HG03520 (cell line): ENCODE data around the gene TSHZ1.

Experiments
- ATAC-seq: cut with Tn5 transposase; IDR thresholded peaks from one replicate; pipeline ENCODE4 v1.9.1; 2021; ENCODE audit warnings: mild to moderate bottlenecking, moderate library complexity; ENCODE audit not compliant: unreplicated experiment

The TSHZ1 gene

DNA sequence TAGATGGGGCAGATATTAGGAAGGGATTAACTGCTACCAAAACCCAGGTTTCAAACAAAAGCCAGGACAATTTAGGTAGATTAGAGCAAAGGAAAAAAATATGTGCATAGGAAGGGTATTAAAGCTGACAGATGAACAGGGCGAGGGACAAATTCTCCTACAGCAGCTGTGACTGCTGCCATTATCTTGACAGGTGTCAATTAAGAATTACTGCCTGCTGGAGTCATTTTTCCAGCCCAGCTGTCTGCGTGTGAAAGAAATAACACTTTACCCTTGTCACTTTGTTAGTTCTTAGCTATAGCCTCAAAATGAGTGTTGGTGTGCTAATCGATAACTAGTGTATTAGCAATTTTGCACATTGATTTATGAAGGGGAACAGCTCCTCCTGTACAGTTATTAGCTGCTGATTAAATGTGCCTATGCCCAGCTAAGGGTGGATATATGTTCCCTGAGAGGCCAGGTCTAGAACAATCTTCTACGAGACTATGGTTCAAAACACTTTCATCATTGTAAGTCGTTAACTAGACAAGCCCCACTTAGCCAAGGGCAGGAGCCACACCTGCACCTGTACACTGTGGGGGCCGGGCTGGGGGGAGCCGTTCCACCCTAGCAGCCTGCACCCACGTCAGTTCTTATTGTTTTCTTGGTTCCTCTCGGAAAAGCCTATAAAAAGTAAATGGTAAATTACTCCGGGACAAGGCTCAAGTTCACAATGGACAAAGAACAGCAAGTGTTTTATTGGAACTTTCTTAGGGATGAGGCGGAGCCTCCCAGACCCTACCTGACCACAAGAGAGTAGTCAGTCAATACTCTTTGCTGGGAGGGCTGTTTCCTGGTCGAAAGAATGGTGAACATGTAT is 7.7 kb downstream of the TSHZ1 start:
- ATAC-seq: no peak

DNA sequence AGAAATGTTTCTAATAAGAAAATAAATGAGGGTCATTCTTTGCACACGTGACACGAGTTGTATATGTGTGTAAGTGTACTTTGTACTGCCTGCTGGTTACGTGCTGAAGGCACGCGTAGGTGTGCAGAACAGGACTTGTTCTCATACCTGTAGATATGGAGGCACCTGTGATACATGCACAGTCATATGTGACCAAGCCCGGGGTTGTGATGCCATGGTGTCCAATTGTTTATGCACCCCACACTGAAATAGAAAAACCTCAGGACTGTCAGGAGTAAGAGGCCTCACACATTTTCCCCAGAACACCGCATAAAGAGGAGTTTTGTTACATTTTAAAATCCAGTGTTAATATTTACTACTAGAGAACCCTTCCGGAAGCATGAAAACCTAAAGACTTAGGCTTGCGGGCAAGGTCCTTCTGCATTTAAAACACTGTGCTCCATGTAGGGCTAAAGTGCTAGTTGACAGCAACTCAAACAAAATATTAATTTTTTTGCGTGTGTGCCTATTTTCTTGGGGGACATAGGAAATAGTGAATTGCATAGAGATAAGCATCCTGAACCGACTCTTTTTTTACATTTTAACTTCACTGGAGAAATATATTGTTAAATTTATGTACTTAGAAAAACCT is 9.3 kb downstream of the TSHZ1 start:
- no peak for ATAC-seq

- no peak for ATAC-seq
Measured at GRCh38 chr18:75220551-75221355, 10.2 kb downstream of the TSHZ1 start.

DNA sequence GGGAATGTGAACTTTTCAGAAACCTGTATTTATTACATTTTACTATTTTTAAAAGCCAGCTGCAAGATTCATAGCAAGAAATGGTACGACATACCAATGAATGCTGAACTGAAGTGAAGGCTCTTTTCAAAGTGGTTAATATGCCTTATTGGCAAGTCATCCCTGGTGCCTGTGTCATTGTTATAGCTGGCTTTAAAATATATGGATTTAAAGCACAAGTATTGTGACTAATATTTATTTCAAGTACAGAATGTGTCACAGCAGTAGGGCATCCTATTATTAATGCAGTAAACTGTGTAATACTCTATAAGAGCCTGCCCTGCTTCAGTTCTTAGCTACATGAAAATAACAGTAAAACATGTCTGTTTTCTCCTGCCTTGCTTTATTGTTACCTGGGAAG is 10.8 kb downstream of the TSHZ1 start:
- no peak for ATAC-seq

DNA sequence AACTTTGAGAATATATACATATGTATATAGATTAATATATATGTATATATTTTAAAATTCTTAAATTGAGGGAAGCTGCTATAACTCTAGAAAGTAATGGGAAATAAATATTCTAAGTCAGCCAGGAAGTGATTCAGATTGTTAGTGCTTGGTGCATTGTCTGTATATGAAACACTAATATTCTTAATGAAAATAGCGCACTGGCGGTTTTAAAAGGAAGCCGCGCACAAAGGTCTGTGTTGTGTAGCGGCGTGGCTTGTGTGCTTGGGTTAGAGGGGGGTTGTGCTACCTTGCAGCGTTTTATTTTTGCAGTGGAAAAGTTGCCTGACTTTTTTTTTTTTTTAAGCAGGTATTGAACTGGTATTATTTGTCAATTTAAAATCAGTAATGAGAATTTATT is 11.3 kb downstream of the TSHZ1 start:
- no peak for ATAC-seq

DNA sequence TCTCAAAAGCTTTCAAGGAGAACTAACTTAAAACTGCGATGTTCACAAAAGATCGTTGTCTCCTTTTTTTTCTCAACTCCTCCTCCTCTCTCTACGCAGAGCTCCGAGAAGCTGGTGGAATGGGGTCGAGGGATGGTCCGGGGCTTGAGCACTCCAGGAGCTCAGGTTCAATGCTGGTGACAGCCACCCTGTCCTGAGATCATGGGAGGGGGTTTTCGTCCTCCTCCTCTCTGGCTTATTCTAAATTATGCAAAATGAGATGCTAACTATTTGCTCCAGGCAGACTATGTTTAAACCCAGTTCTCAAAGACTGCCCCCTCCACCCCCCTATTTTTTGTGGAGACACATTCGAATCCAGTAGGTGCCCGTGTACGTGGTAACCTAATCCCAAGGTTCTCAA is 11.8 kb downstream of the TSHZ1 start:
- ATAC-seq: no peak

- no peak for ATAC-seq
Measured at GRCh38 chr18:75223687-75224347, 13.2 kb downstream of the TSHZ1 start.

- no peak for ATAC-seq
Measured at GRCh38 chr18:75226286-75226955, 15.8 kb downstream of the TSHZ1 start.

DNA sequence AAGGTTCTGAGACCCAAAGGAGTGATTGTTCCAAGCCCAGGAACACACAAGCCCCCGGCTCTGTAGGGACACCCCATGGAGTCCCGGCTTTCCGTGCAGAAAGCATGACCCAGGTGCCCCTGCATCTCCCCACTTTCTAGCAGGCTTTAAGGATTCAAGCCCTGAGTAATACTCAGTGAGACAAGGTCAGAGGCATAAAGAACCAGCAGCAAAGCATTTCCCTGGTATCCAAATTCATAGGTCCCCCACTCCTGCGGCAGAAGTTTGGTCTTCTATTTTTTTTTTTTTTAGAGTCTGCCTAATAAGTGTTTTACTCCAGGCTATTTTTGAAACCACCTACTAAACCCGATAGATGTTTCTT is 16.3 kb downstream of the TSHZ1 start:
- ATAC-seq: no peak

DNA sequence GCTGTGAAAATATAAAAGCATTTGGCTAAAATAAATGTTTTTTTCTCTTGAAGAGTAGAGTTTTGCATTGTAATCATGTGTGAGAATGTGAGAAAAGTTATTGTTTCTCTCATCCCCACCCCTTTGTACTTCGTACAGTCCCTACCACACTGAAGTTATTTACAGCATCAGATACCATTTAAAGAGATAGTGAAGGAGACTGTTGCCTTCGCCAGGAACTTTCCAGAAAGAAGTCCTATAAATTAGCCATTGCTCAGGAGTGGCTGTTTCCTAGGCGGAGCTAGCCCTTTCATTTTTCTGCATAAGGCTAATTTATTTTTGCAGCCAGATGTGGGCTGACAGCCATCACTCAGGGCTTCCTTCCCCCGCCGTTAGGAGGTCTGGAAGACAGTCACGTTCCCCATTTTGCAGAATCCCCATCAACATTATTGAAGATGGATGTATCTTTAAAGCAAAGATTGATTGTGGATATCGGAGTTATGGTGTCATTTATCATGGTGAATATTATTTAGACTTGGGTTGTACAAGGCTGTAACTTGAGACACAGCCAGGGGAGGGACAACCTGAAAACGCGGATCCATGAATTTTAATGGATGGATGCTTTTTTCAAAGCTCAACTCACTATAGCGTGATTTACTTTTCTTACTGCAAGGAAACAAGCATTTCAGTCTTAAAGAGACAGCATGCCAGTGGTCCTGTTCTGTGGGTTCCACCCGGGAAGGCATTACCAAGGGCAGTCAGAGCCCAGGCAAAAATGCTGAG is 17.1 kb downstream of the TSHZ1 start:
- no peak for ATAC-seq

- no peak for ATAC-seq
Measured at GRCh38 chr18:75228967-75229366, 18.4 kb downstream of the TSHZ1 start.

DNA sequence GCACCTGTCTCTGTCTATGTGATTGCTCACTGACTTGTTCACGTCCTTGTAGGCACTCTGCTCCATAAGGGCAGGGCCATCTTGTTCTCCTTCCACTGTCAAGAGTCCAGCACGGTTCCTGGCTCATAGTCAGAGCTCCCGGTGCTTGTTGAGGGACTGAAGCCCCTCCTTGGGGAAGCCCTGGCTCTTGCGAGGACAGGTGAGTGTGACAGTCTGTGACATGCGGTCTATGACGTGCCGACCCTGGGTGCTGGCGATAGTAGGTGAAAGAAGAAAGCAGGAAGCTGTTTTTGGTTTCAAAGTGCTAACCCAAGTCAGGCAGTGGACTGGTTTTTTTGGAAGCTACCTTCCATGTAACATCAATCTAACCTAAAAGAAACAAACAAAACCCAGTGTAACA is 18.8 kb downstream of the TSHZ1 start:
- no peak for ATAC-seq

DNA sequence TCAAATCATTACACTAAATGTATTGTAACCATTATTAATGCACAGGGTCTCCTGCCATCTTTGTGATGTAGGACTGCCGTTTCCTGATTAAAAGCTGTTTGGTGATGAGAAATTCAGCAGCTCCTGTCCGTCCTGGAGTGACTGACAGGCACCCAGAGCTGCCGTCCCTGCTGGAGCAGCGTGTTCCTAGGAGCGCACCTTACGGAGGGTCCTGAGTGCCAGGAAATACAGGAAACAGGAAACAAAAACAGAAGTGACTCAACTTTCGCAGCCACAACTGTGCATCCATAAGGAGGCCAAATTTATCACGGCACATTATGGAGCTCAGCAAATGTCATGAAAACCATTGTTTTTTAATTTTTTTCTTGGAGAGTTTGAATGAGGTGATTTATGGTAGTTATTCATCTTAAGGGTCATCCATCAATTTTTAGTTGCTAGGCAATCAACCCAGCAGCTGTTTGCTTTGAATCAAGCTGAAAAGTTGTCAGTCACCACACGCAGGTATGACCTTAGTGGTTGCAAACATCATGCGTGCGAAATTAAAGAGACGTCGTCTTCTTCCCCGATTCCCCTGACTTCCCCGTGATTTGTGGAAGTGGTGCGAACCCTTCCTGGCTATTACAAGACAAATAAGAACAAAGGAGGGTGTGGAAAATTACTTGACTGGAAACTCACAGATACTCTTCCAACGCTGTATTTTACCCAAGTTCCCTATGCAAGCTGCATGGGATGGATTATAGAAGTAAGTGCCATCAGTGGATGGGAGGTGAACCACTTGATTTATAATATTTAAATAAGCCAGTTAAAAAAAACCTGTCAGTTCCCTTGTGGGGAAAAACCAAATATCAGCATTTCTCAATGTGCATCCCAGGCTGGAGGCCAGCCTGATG is 19.8 kb downstream of the TSHZ1 start:
- ATAC-seq: no peak

GRCh38 chr18:75231053-75231406 is 20.4 kb downstream of the TSHZ1 start:
- no peak for ATAC-seq

DNA sequence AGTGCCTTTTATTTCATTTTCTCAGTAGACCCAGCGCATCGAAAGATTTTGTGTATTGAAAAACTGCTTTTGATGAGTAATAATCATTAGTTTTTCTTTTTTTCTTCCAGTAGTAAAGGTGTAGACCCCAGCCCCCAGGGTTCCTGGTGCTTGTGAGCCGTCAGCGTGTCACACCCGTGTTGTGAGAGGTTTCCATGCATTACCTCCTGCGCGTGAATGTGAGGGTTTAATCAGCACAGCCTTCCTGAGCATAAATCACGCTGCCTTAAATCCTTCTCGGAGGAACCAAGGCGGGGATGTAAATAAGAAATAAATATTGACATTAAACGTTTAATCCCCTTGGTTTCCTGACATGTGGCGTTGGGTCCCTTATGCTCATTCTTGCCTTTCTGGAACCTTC is 24.3 kb downstream of the TSHZ1 start:
- no peak for ATAC-seq

- no peak for ATAC-seq
Measured at GRCh38 chr18:75235896-75236295, 25.3 kb downstream of the TSHZ1 start.

DNA sequence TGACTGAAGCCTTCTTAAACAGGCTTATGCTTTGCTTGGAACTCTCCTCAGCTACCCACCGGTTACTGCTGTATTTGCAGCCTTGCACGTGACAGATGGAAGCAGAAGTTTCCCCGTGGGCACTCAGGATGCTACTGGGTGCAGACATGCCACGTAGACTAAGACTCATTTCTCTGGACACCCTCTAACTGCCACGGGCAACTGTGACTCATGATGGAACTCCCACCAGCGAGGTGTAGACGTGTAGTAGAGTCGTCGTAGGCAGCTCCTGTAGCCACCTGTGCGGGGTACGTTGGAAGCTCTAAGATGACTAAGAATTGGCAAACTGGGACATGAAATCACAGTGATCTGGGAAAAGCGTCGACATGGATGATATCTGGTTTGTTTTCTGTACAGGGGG is 27.5 kb downstream of the TSHZ1 start:
- no peak for ATAC-seq

DNA sequence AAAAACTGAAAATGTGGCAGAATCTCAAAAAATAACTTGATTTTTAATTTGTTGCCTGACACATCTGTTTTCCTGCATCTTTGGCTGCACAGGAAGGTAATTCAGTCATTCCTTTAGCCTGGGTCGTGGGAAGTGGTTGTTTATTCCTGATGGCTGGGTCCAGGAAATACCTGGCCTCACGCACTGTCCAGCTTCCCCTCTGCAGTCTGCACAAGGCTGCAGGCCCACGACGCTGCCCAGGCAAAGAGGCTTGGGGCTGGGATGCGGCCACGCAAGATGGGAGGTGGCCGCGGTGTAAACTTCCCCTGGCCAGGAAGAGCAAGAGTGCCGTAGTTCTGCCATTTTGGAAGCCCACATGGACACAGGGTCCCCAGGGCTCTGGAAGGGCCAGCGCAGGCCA is 28.2 kb downstream of the TSHZ1 start:
- ATAC-seq: no peak

DNA sequence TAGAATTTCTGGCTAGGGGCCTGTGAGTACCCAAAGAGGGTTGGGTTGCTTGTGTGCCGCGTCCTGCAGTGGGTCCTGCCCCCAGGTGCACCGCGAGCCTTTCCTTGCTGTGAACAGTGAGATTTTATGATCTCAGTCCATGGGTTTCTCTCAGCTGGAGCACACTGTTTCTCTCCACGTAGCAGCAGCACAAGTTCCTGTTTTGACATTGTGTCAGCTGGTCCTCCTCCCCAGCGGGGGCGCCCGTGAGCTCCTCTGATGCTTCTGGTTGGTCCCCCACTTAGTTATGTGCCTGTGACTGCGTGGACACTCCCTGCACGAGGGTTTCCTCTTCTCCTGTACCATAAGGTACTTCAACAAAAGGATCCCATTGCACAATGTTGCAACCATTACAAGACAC is 29.8 kb downstream of the TSHZ1 start:
- no peak for ATAC-seq
